Neural cell (in vitro differentiated cells): Measurements from ENCODE around the gene CFAP299. TPM values are rescaled to one million over a fixed set of nuclear protein-coding genes. Genes with fewer than 3 reads are reported as not detected.

ENCODE experiments used
- H2AFZ ChIP-seq: fragments of 200-600, 300-800 bp; sonication (generic), shearing (Covaris generic); 2 replicates; pipeline ENCODE4 v1.6.0; 2014; ENCODE audit warnings: low read depth, mild to moderate bottlenecking, antibody characterized with exemption, low read length, moderate library complexity
- H3F3A ChIP-seq: fragments of 200-600 bp; shearing (Covaris generic); 2 replicates; pipeline ENCODE4 v1.6.1; 2016; ENCODE audit warnings: mild to moderate bottlenecking, moderate library complexity, mixed read lengths, antibody characterized with exemption, low read length; ENCODE audit not compliant: insufficient read depth, poor library complexity, severe bottlenecking
- H3K27ac ChIP-seq: fragments of 200-600, 300-800 bp; sonication (generic), shearing (Covaris generic); 2 replicates; pipeline ENCODE4 v1.5.1; 2014; ENCODE audit warnings: mild to moderate bottlenecking, low read length, moderate library complexity
- H3K27me3 ChIP-seq: fragments of 300-800, 200-600 bp; sonication (generic), shearing (Covaris generic); 2 replicates; pipeline ENCODE4 v1.6.0; 2014; ENCODE audit warnings: mild to moderate bottlenecking, low read depth, low read length, moderate library complexity; ENCODE audit not compliant: insufficient read depth
- H3K36me3 ChIP-seq: fragments of 300-800, 200-600 bp; sonication (generic), shearing (Covaris generic); 2 replicates; pipeline ENCODE4 v1.5.1; 2014; ENCODE audit warnings: mild to moderate bottlenecking, antibody characterized with exemption, low read length, moderate library complexity; ENCODE audit not compliant: insufficient read depth
- H3K4me2 ChIP-seq: fragments of 300-800, 200-600 bp; sonication (generic), shearing (Covaris generic); 2 replicates; pipeline ENCODE4 v1.6.0; 2014; ENCODE audit warnings: mild to moderate bottlenecking, low read length
- H3K4me3 ChIP-seq: fragments of 300-800, 200-600 bp; sonication (generic), shearing (Covaris generic); 2 replicates; pipeline ENCODE4 v1.5.1; 2014; ENCODE audit warnings: mild to moderate bottlenecking, low read length, moderate library complexity
- H3K79me2 ChIP-seq: fragments of 200-600 bp; shearing (Covaris generic); replicated peaks from 2 replicates; pipeline ENCODE4 v1.6.0; 2014; ENCODE audit warnings: mild to moderate bottlenecking, low read length, moderate library complexity; ENCODE audit not compliant: insufficient read depth
- H3K9ac ChIP-seq: fragments of 300-800, 200-600 bp; sonication (generic), shearing (Covaris generic); 2 replicates; pipeline ENCODE4 v1.6.1; 2016; ENCODE audit warnings: mild to moderate bottlenecking, low read length, mixed read lengths
- H3K9me2 ChIP-seq: fragments of 200-600 bp; shearing (Covaris generic); 2 replicates; pipeline ENCODE4 v1.6.1; 2016; ENCODE audit warnings: mild to moderate bottlenecking, low read length, mixed read lengths; ENCODE audit not compliant: insufficient read depth
- H3K9me3 ChIP-seq: fragments of 200-600, 300-800 bp; sonication (generic), shearing (Covaris generic); 2 replicates; pipeline ENCODE4 v1.6.1; 2016; ENCODE audit warnings: mild to moderate bottlenecking, mixed run types, low read length, moderate library complexity, mixed read lengths
- H4K20me1 ChIP-seq: fragments of 200-600 bp; shearing (Covaris generic); 2 replicates; pipeline ENCODE4 v1.6.1; 2016; ENCODE audit warnings: mild to moderate bottlenecking, mixed run types; ENCODE audit not compliant: insufficient read depth
- CTCF ChIP-seq: fragments of 450-650 bp; IDR thresholded peaks from 2 replicates; pipeline ENCODE4 v1.5.1; 2014; ENCODE audit warnings: antibody characterized with exemption, mild to moderate bottlenecking, moderate library complexity; ENCODE audit not compliant: poor library complexity, severe bottlenecking
- EP300 ChIP-seq: fragments of 450-650 bp; conservative IDR thresholded peaks from 2 replicates; pipeline ENCODE4 v1.6.1; 2014; ENCODE audit warnings: antibody characterized with exemption, mild to moderate bottlenecking, moderate library complexity; ENCODE audit not compliant: poor library complexity, severe bottlenecking
- EZH2 ChIP-seq: fragments of 200-600, 300-800 bp; shearing (Covaris generic), sonication (generic); IDR thresholded peaks from 2 replicates; pipeline ENCODE4 v1.6.1; 2014; ENCODE audit warnings: antibody characterized with exemption, low read length, borderline replicate concordance, mild to moderate bottlenecking; ENCODE audit not compliant: insufficient read depth, poor library complexity, severe bottlenecking
- MXI1 ChIP-seq: fragments of 450-650 bp; conservative IDR thresholded peaks from 2 replicates; pipeline ENCODE4 v1.6.1; 2014; ENCODE audit warnings: antibody characterized with exemption, mild to moderate bottlenecking; ENCODE audit not compliant: poor library complexity, severe bottlenecking
- POLR2AphosphoS5 ChIP-seq: IDR thresholded peaks from 2 replicates; pipeline ENCODE4 v1.6.1; 2012
- RAD21 ChIP-seq: fragments of 450-650 bp; conservative IDR thresholded peaks from 2 replicates; pipeline ENCODE4 v1.6.1; 2014; ENCODE audit warnings: antibody characterized with exemption, mild to moderate bottlenecking, moderate library complexity
- SMC3 ChIP-seq: fragments of 450-650 bp; conservative IDR thresholded peaks from 2 replicates; pipeline ENCODE4 v1.6.1; 2014; ENCODE audit warnings: antibody characterized with exemption, mild to moderate bottlenecking, moderate library complexity; ENCODE audit not compliant: poor library complexity
- TAF1 ChIP-seq: IDR thresholded peaks from 2 replicates; pipeline ENCODE4 v1.6.1; 2012; ENCODE audit warnings: low read depth
- polyA plus RNA-seq: library from polyadenylated mRNA; depleted of rRNA; stranded (reverse); fragments of >200 nt; gene quantifications from 2 replicates; pipeline ENCODE4 v1.2.3, GENCODE V29; 2014
- TF ChIP-seq, protein P1 (sequence below): IDR thresholded peaks from 2 replicates; pipeline ENCODE4 v1.6.1; 2012; ENCODE audit warnings: borderline replicate concordance

CFAP299 gene
- polyA plus RNA-seq, 1 donor from 2014 or later = not detected

GRCh38 chr4:80295826-80296225, 39.7 kb upstream of the CFAP299 start:
- Histone ChIP-seq H2AFZ (no peak overlapping the region), H3F3A (no peaks in the 10 kb centered on the region), H3K4me2 (no peak overlapping the region), H3K27me3 (no peaks in the 10 kb centered on the region), H3K9me2 (no peaks in the 10 kb centered on the region), H3K4me3 (no peak overlapping the region), H4K20me1 (no peaks in the 10 kb centered on the region), H3K79me2 (no peaks in the 10 kb centered on the region), H3K9ac (no peak overlapping the region), H3K9me3 (no peaks in the 10 kb centered on the region), H3K27ac (no peak overlapping the region), H3K36me3 (no peaks in the 10 kb centered on the region)
- TF ChIP-seq TAF1 = no peak
- TF ChIP-seq EZH2 = no peak
- no peak for TF ChIP-seq CTCF
- TF ChIP-seq EP300 = no peak

DNA sequence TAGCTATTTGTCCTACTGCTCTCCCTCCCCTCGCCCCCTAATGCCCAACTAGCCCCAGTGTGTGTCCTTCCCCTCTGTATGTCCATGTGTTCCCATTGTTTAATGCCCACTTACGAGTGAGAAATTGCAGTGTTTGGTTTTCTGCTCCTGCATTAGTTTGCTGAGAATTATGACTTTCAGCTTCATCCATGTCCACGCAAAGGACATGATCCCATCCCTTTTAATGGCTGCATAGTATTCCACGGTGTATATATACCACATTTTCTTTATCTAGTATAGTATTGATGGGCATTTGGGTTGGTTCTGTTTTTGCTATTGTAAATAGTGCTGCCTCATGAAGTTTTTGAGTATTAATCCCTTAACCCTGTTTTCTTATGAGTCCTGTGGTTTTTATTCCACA, 33.6 kb upstream of the CFAP299 start:
- H3K4me3 ChIP-seq = no peak overlapping the region
- TF ChIP-seq CTCF = no peak
- no peaks in the 10 kb centered on the region for H3K27me3 ChIP-seq
- H3K9ac ChIP-seq = no peak overlapping the region
- no peaks in the 10 kb centered on the region for H3F3A ChIP-seq
- H3K4me2 ChIP-seq = no peak overlapping the region
- H3K36me3 ChIP-seq = no peaks in the 10 kb centered on the region
- H4K20me1 ChIP-seq = no peaks in the 10 kb centered on the region
- H3K79me2 ChIP-seq = no peaks in the 10 kb centered on the region
- no peaks in the 10 kb centered on the region for H3K9me3 ChIP-seq
- H3K9me2 ChIP-seq = no peaks in the 10 kb centered on the region
- no peak overlapping the region for H3K27ac ChIP-seq
- H2AFZ ChIP-seq = no peak overlapping the region

DNA sequence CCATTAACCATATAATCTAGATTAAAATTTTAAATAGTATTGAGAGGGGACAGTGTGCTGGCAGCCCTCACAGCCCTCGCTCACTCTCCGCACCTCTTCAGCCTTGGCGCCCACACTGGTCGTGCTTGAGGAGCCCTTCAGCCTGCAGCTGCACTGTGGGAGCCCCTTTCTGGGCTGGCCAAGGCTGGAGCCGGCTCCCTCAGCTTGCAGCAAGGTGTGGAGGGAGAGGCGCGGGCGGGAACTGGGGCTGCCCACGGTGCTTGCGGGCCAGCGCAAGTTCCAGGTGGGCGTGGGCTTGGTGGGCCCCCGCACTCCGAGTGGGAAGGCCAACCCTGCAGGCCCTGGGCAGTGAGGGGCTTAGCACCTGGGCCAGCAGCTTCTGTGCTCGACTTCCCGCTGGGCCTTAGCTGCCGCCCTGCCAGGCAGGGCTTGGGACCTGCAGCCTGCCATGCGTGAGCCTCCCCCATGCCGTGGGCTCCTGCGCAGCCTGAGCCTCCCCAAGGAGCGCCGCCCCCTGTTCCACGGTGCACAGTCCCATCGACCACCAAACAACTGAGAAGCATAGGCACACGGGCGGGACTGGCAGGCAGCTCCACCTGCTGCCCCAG, 32.8 kb upstream of the CFAP299 start:
- Histone ChIP-seq H4K20me1 (no peaks in the 10 kb centered on the region), H3K4me3 (no peak overlapping the region), H2AFZ (no peak overlapping the region), H3K9ac (no peak overlapping the region), H3K36me3 (no peaks in the 10 kb centered on the region), H3K27ac (no peak overlapping the region), H3K27me3 (no peaks in the 10 kb centered on the region), H3K79me2 (no peaks in the 10 kb centered on the region), H3K9me3 (no peaks in the 10 kb centered on the region), H3K4me2 (no peak overlapping the region), H3F3A (no peaks in the 10 kb centered on the region), H3K9me2 (no peaks in the 10 kb centered on the region)
- TF ChIP-seq CTCF (no peak), POLR2AphosphoS5 (no peak), RAD21 (no peak), MXI1 (no peak), EP300 (no peak), SMC3 (no peak), TAF1 (no peak), EZH2 (no peak)
- TF ChIP-seq, protein P1, sequence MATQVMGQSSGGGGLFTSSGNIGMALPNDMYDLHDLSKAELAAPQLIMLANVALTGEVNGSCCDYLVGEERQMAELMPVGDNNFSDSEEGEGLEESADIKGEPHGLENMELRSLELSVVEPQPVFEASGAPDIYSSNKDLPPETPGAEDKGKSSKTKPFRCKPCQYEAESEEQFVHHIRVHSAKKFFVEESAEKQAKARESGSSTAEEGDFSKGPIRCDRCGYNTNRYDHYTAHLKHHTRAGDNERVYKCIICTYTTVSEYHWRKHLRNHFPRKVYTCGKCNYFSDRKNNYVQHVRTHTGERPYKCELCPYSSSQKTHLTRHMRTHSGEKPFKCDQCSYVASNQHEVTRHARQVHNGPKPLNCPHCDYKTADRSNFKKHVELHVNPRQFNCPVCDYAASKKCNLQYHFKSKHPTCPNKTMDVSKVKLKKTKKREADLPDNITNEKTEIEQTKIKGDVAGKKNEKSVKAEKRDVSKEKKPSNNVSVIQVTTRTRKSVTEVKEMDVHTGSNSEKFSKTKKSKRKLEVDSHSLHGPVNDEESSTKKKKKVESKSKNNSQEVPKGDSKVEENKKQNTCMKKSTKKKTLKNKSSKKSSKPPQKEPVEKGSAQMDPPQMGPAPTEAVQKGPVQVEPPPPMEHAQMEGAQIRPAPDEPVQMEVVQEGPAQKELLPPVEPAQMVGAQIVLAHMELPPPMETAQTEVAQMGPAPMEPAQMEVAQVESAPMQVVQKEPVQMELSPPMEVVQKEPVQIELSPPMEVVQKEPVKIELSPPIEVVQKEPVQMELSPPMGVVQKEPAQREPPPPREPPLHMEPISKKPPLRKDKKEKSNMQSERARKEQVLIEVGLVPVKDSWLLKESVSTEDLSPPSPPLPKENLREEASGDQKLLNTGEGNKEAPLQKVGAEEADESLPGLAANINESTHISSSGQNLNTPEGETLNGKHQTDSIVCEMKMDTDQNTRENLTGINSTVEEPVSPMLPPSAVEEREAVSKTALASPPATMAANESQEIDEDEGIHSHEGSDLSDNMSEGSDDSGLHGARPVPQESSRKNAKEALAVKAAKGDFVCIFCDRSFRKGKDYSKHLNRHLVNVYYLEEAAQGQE = no peak
